GM21447 (cell line): ENCODE data around the gene PTPRT.

Source experiments
- ATAC-seq: cut with Tn5 transposase; IDR thresholded peaks from one replicate; pipeline ENCODE4 v1.9.1; 2021; ENCODE audit not compliant: unreplicated experiment

PTPRT gene

DNA sequence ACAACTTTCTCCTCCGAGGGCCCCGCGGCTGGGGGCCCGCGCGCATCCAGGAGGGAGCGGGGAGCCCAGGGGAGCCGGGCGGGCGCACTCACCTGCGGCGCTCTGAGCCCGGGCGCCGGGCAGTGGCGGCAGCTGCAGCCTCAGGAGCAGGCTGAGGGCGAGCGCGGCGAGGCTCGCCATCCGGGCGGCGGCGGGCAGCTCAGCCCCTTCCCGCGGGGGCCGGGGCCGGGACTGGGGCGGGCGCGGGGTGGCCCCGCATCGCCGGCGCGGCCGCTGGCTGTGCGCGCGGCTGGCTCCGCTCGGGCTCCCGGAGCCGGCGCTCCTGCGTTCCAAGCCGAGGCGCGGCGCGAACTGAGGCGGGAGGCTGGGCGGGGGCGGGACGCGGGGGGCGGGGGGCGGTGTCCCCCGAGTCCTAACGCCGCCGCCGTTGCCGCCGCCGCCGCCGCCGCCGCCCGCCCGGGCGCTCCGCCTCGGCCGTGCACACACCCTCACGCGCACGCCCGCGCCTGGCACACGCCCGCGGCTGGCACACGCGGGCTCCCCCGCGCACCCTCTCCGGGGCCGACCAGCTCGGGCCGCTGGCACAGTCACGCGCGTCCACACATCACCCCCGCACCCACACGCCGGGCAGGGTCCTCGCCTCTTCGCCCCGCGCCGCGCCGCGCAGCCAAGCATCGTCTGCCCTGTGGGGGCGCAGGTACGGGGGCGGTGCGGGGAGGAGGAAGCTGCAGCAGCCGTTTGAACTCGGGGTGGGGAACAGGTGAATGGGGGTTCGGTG, at the start of gene PTPRT:
PTPRT (minus strand) TSS at position 353 of the 778 bp plus-strand sequence; CDS start at position 180, 173 bp downstream.
- ATAC-seq: no peak

DNA sequence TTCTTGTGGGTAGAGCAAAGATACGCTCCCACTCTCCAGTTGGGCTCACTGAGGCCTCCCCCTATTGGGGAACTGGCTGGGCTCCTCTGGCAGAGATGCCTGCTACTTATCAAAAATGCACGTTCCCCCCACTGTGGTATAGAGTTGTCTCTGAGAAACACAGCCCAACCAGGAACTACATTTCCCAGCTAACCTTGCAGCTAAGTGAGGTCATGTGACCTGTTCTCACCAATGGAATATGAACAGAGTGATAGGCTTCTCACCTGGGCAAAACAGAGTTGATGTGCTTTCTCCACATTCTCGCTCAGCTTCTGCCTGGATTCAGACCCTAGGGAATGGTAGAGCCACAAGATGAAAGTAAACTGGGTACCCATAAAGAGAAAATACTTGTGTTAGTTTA, 49.1 kb upstream of the PTPRT start:
- ATAC-seq: no peak

DNA sequence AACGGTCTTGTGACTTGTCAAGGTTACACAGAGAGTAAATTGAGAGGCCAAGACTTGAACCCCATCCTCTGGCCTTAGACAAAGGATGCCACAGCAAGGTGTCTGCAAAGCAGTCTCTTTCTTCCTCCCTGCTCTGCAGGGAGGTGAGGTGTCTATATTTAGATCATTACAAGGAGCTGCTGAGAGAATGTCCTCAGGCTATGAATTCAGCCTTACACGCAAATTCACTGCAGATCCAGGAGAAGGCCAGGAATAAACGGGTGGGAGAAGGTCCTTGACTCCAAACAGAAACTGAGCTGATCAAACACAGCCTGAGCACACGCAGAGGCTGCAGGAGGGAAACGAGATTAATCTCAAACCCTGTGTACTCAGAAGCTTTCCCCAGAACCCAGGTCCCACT, 48.6 kb upstream of the PTPRT start:
- ATAC-seq: no peak

DNA sequence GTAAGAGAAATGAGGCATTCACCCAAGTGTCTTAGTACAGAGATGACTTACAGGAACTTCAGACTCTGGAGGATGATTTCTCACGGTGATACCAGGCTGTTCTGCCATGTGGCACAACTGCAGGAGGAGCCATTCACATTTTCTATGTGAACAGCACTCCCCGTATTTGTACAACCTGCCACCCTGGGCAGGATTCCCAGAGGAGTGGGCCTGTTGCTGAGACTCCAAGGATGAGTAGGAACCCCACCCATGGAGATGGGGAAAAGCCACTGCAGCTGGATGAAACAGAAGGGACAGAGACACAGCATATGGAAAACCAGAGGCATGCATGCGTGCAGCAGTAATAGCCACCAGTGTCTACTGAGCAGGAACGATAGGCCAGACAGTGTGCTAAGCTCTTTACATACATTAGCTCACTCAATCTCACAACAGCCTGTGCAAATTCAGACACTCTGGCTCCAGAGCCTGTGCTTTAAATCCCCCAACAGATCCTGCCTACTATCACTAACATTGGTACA, 48.0 kb upstream of the PTPRT start:
- ATAC-seq: no peak

DNA sequence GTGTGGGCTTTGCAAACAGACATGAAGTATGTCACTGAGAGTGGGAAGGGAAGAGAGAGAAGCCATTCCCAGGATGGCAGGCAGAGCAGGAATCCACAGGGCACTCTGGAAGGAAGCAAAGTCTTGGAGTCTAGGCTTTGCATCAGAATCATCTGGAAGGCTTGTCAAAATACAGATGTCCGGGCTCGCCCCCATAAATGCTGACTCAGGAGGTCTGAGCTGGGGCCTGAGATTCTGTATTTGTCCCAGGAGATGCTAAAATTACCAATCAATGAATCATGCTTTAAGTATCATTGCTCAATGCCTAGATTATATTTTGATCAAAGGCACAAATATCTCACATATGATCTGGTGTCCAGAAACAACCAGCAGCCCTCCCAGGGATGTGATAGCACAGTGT, 46.3 kb upstream of the PTPRT start:
- ATAC-seq: no peak

DNA sequence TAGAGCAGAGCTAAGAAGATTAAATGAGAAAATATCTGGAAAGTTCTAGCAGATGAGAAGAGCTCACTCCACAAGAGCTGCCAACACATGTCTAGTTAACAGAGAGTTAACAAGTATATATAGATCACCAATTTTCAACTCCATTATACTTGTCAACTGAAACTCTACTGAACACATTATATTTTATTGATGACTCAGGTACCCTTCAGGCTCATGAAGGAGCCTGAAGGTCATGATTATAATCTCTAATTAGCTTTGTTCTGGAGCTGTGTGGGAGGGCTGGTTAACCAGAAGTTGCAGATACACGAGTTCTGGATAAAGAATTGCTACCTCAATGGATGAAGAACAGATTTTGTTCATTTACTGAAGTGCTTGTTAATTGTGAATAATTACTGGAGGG, 42.1 kb upstream of the PTPRT start:
- ATAC-seq: no peak

DNA sequence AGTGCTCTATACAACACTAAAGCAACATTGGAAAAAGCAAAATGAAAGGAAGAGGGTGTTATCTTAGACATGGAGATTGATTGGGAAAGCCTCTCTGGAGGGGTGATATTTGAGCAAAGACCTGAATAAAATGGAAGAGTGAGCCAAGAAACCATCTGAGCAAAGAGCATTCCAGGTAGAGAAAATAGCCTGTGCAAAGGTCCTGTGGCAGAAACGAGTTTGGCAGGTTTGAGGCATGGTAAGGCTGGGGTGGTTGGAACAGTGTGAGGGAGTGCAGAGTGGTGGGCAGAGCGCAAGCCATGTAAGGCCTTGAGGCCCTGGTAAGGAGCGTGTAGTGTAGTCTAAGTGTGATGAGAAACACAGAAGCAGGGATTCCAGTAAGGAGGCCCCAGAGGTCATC, 40.0 kb upstream of the PTPRT start:
- ATAC-seq: no peak

DNA sequence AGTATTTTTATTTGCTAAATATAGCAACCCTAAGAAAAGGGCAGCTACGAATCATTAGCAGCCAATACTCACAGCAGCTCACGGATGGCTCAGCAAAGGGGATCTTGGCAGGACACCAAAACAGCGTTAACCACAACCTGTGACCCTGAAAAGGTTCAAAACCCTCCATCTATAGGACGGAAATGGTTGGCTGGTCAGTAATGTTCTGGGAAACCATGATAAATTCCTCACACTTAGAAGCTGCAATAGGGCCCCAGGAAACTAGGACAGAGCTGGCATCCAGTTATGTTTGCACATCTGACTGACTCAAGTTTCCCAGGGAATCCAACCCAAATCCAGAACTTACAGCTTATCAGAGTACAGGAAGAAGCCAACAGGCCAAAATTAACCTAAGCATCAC, 30.9 kb upstream of the PTPRT start:
- no peak for ATAC-seq

DNA sequence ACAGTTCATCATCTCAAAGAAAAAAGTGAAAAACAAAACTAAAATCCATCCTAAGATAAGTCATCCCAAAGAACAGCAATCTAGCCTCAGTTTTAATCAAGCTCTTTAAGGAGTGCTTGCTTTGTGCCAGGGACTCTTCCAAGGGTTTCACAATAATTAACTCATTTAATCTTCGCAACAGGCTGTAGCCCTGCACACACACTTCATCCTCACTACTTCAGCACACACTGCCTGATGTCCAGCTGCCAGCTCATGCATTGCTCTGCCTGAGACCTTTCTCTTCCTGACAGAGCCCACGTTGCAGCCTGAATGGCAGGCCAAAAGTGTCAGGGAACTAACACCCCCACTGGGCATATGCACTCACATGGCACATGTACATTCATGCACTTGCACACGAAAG, 21.2 kb upstream of the PTPRT start:
- no peak for ATAC-seq

DNA sequence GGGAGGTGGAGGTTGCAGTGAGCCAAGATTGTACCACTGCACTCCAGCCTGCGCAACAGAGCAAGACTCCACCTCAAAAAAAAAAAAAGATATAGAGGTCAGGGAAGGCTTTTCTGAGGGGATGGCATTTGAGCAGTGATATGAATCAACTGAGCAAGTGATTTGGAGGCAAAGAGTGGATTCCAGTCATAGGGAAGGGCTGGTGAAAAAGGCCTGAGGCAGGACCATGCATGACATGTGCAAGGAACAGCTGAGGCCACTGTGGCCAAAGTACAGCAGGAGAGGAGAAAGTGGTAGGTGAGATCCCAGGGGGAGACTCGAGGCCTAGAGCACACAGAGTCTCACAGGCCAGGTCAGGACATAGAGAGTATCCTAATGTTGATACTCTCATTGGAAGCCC, 20.1 kb upstream of the PTPRT start:
- ATAC-seq: no peak

DNA sequence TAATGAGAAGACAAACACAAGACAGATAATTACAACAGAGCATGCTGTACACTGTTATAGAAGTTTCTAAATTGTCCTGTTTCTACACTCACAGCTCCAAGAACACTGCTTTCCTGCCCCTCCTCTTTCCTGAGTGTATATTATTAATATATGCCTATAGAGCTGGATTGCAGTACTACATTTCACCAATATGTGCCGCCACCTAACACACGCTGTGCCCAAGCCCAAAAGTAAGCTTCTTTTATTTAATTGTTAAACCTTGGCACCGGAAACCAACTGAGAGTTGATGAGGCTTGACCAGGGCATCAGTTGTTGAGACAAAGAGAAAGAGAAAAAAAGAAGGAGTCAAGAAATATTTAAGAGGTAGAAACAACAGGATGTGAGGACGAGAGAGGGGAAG, 16.0 kb upstream of the PTPRT start:
- ATAC-seq: no peak

DNA sequence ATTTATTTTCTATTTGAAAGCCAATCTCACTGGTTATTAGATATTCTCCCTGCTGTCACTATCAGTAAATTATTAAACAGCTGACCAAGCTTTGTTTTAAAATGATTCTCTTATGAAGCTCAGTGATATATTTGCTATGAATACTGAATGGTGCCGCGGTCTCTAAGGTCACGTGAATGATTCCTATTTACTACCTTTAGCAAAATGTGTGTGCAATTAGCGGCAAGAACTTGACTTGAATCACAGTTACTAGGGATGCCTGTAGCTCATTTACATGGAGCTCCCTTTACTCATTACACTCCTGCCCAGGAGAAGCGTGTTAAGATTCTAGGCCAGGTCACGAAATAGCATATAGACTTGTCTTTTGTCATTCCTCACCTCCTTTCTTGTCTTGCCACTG, 12.4 kb upstream of the PTPRT start:
- no peak for ATAC-seq

DNA sequence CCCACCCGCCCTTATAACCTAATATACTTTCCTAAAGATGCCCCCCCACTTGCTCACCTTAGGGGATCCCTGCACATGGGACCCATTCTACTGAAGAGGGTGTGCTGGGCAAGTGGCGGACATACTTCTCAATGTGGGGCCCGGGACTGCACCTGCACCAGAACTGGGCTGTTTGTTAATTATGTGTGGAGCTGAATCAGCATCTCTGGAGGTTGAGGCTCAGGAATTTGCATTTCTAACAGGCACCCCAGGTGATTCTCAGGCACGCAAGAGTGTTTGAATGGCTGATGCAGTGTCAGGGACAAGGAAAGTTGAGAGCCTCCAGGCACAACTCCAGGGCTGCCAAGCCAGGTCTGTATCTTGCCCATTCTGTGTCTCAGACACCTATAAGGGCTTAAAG, 8.9 kb upstream of the PTPRT start:
- ATAC-seq: no peak

DNA sequence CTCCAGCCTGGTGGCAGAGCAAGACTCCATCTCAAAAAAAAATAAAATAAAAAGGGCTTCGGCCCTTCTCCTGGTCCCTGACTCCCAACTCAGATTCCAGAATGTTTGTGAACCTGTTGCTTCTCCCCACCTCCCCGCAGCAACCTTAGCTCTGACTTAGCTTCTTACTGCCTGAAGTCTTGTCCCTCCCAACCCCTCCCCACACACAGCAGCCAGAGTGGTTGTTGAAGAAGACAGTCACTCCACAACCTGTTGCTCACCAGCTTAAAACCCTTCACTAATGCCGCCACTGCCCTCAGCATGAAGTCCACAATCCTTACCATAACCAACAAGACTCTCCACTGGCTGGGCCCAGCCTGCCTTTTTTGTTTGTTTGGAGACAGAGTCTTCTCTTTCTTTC, 6.5 kb upstream of the PTPRT start:
- ATAC-seq: no peak

DNA sequence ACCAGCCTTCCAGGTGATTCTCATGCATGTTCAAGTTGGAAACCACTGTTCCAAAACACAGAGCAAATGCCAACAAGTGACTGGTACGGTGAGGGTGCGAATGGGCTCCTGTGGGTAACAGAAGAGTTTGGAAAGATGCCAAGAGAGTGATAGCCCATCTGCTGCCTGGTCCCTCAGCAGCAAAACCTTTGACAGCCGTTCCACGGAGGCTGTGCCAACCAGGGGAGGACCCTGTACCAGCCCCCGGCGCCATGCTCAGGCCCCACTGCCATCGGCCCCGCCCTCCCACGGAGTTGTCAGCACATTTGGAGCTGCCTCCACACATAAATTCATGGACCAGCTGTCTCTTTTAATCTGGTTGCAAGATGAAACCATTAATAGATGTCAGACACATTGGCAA, 4.4 kb upstream of the PTPRT start:
- no peak for ATAC-seq

DNA sequence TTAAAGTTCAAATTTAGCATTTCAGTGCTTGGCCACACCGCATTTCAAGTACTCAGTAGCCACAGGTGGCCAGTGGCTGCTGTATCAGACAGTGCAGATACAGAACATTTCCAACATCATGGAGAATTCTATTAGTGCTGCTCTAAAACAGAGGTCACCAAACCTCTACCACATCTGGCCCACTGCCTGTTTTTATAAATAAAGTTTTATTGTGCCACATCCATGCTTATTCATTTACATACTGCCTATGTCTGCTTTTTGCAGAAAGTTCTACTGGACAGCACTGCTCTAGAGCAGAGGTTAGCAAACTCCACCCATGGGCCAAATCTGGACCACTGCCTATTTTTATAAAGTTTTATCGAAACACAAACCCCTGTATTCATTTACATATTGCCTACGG, 3.7 kb upstream of the PTPRT start:
- ATAC-seq: no peak

DNA sequence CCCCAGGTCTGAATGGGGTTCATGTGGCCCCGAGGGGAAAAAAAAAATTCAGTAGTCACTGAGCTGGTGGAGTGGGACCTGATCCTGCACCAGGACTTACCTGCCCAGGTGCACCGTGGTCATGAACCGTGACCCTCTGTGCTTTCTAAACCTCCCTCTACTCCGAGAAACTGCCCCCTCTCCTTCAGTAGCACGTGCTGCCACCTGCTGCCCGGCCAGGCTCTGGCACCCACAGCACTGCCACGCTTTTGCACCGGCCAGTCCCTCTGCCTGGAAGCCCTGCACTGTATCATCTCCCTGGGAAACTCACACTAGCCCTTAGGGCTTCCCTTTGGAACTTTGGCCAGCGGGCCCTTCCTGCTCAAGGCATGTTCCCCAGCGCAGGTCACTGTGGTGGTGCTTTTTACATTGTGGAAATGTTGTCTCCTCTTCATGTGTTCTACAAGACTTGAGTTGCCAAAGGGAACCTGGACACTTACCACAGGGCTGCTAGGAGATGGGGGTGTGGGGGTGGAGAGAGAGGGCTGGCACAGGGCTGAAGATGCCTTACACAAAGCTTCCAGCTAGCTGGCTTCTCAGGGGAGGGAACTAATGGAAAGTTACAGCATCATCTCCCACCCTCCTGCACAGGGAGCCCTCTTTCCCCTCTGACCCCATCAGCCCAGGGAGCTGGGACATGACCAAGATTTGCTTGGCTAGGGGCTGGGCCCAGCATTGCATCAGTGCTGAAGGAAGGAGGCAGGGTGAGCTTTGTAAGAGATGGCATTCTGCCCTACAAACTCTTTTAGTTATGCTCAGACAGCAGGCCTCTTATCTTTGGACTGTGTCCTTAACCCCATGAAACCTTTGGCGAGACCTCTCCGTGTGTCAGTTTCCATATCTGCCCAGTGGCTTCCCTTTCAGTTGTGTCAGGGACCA, 2.5 kb upstream of the PTPRT start:
- no peak for ATAC-seq

DNA sequence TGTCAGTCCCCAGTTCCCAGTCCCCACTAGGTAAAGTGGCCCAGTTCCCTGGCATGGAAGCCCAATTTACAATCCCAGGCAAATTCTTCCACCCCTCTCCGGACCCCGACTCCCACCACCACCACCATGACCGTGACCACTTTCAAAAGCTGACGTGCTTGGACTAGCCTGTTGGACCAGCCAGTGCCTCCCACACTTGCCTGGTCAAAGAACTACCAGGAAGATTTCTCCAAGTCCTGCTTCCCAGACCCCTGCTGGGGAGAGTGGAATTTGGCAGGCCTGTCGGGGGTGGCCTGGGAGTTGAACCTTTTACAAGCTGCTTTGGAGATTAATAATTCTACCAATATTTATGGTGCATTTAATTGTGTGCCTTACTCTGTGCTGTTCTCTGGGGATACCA, 1.4 kb upstream of the PTPRT start:
- no peak for ATAC-seq

DNA sequence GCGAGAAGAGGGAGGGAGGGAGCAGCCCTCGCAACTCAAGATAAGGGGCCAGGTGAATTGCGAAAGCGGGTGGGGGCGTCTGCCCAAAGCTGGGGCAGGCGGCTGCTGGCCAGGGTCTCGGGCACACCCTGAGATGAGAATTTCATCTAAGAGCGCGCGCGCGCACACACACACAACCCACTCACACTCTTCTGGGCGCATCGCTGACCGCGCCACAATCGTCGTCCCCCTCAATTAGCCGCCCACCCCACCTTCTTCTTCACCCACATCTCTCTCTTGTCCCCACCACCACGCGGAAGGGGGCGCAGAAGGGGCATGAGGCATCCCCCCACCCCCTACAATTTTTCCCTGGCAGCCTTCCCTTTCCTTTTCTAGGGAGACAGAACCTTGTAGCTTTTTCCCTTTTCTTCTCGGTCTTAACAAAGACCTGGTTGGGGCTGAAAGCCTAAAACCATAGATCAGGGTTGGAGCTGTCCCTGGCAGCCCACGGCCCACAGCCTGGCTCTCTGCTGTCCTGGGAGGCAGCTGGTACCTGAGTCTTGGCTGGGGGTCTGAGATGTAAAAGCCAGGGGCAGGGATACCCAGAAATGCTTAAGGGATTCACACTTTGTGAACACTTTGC, 737 bp upstream of the PTPRT start:
- ATAC-seq: no peak

DNA sequence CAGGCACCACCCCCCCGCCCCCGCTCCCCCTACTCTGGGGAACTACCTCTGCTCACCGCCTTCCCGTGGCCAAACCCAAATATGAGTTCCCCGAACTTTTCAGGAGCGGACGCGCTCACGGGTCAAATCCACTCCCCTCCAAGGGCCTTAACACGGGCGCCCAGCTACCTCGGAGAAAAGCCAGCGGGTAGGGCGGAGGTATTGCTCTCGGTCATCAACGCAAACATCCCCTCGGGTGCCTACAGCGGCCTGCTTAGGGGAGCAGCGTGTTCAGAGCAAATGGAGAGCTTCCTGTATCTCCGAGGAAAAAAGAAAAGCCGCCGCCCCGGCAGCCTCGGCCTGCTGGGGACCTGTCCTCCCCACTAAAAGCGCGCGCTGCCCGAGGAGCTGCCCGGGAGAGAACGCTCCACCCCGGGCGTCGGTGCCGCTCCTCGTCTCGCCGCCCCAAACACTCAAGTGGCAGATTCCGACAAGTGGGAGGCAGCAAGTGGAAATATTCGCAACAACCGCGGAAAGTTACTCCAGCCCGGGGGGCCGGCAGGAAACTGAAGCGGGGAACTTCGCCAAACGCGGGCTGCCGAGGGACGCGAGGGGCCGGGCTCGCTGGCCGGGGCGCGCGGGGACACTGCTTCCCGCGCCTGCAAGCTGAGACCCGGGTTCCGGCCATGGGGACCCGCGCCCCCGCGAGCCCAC, 699 bp downstream of the PTPRT start:
- no peak for ATAC-seq

DNA sequence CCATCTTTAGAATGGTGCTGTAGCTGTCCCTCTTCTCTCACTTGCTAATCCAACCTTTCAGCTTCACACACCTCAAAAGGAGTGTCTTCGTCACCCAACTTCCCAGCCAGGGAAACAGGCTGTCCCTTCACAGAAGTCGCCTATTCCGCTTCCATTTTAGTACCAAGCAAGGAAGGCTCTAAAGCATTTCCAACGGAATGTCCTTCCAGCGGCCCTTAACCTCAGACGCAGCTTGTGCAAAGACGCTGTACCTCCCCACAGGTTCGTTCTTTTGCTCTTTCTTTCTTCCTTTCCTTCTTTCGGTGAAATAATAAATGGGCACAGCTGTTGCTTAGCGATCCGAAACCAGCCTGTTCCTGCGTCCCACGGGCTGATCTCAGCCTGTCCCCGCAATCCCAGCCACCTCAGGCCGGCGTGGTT, 1.5 kb downstream of the PTPRT start:
- ATAC-seq: no peak
